Left ventricle myocardium inferior (tissue), 1 donor: ENCODE data around the gene NDUFS8. TPM values are rescaled to one million over a fixed set of nuclear protein-coding genes. Genes with fewer than 3 reads are reported as not detected.

Source experiments
- DNase-seq: peaks from one replicate; pipeline ENCODE4 v3.0.0-alpha.2; 2020
- H3K27ac ChIP-seq: fragments of 200-600 bp; replicated peaks from 2 replicates; pipeline ENCODE4 v1.8.0; 2021
- H3K27me3 ChIP-seq: fragments of 200-600 bp; 2 replicates; pipeline ENCODE4 v1.8.0; 2021; ENCODE audit warnings: low read depth
- H3K36me3 ChIP-seq: fragments of 200-600 bp; 2 replicates; pipeline ENCODE4 v1.8.0; 2021
- H3K4me1 ChIP-seq: fragments of 200-600 bp; 2 replicates; pipeline ENCODE4 v1.8.0; 2021
- H3K4me3 ChIP-seq: fragments of 200-600 bp; 2 replicates; pipeline ENCODE4 v1.8.0; 2021; ENCODE audit warnings: mild to moderate bottlenecking, moderate library complexity
- H3K9me3 ChIP-seq: fragments of 200-600 bp; replicated peaks from 2 replicates; pipeline ENCODE4 v1.8.0; 2021
- intact Hi-C: fragments of 100-400 bp; cut with micrococcal nuclease; formaldehyde crosslinking; loops from one replicate; pipeline ENCODE4 v1.11.0; 2022
- total RNA-seq: library from RNA; stranded (reverse); fragmentation: NEBNext Ultra II Directional; extraction: Animal tissue kit (Norgen Biotek cat#: 25700); gene quantifications from one replicate; pipeline ENCODE4 v1.2.1, GENCODE V29; 2021
- TF ChIP-seq, protein P1 (sequence below): fragments of 200-600 bp; IDR thresholded peaks from 2 replicates; pipeline ENCODE4 v1.8.0; 2021; ENCODE audit warnings: antibody characterized with exemption, mild to moderate bottlenecking, borderline replicate concordance
- donor health status: DM: no; HTN: yes; CAD: no; lungs with severe emphysema.

The NDUFS8 gene
- total RNA-seq, 1 donor from 2014 or later, result 436 TPM

GRCh38 chr11:68008381-68009337, 21.8 kb upstream of the NDUFS8 start:
- H3K27me3 ChIP-seq, result no peaks in the 10 kb centered on the region
- intact Hi-C loops, result no loop called here
- no peaks in the 10 kb centered on the region for H3K36me3 ChIP-seq
- no peak overlapping the region for H3K4me3 ChIP-seq
- peaks cover 40% of the 10 kb centered on the region for H3K4me1 ChIP-seq
- no peak for DNase-seq
- TF ChIP-seq, protein P1, sequence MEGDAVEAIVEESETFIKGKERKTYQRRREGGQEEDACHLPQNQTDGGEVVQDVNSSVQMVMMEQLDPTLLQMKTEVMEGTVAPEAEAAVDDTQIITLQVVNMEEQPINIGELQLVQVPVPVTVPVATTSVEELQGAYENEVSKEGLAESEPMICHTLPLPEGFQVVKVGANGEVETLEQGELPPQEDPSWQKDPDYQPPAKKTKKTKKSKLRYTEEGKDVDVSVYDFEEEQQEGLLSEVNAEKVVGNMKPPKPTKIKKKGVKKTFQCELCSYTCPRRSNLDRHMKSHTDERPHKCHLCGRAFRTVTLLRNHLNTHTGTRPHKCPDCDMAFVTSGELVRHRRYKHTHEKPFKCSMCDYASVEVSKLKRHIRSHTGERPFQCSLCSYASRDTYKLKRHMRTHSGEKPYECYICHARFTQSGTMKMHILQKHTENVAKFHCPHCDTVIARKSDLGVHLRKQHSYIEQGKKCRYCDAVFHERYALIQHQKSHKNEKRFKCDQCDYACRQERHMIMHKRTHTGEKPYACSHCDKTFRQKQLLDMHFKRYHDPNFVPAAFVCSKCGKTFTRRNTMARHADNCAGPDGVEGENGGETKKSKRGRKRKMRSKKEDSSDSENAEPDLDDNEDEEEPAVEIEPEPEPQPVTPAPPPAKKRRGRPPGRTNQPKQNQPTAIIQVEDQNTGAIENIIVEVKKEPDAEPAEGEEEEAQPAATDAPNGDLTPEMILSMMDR, result no peak
- H3K9me3 ChIP-seq, result no peaks in the 10 kb centered on the region
- H3K27ac ChIP-seq, result peak overlapping the region; percentile 83

GRCh38 chr11:68009391-68010089, 20.9 kb upstream of the NDUFS8 start:
- no peak for DNase-seq
- peaks cover 32% of the 10 kb centered on the region for H3K4me1 ChIP-seq
- TF ChIP-seq, protein P1, result no peak
- H3K36me3 ChIP-seq, result no peaks in the 10 kb centered on the region
- H3K4me3 ChIP-seq, result peak overlapping the region; percentile 57
- no peaks in the 10 kb centered on the region for H3K27me3 ChIP-seq
- intact Hi-C loops, result no loop called here
- H3K9me3 ChIP-seq, result no peaks in the 10 kb centered on the region
- peak overlapping the region; percentile 83 for H3K27ac ChIP-seq

- H3K27ac ChIP-seq, result peak within 1 kb of the TSS; percentile 83
- peak within 1 kb of the TSS; percentile 57 for H3K4me3 ChIP-seq
- DNase-seq, result peak; percentile 90
- H3K9me3 ChIP-seq, result no peaks in the 10 kb centered on the region
- no peaks in the 10 kb centered on the region for H3K36me3 ChIP-seq
- peaks cover 29% of the 10 kb centered on the region for H3K4me1 ChIP-seq
- H3K27me3 ChIP-seq, result no peaks in the 10 kb centered on the region
- TF ChIP-seq, protein P1, result no peak
- intact Hi-C loops, result no loop called here
These were observed 20.1 kb upstream of the NDUFS8 start, which contains the start of gene ALDH3B1 for GRCh38 chr11:68010090-68011041. TSS of gene ALDH3B1 (plus strand) at chr11:68010327. CDS start at chr11:68015298, 4,971 bp downstream.

- Histone ChIP-seq H3K27me3 (no peaks in the 10 kb centered on the region), H3K4me3 (peak overlapping the region; percentile 57), H3K27ac (peak overlapping the region; percentile 83), H3K36me3 (no peaks in the 10 kb centered on the region), H3K4me1 (peaks cover 29% of the 10 kb centered on the region), H3K9me3 (no peaks in the 10 kb centered on the region)
- TF ChIP-seq, protein P1, result no peak
- no peak for DNase-seq
- intact Hi-C loops, result no loop called here
These were observed 19.2 kb upstream of the NDUFS8 start for GRCh38 chr11:68011051-68011943.
